ENCODE measurements around the gene WFIKKN1. TPM values are rescaled to one million over a fixed set of nuclear protein-coding genes. Genes with fewer than 3 reads are reported as not detected.

The WFIKKN1 gene
- total RNA-seq, 1 donor from 2014 or later = not detected

- TF ChIP-seq CTCF (IDR thresholded peaks at IDR 0.05; ENCODE audit: insufficient read depth, low read length, severe bottlenecking) = peak; percentile 90
- peaks cover 5% of the 10 kb centered on the region for H3K36me3 ChIP-seq (ENCODE audit: control insufficient read depth, insufficient read depth, low read length)
- H3K27me3 ChIP-seq (ENCODE audit: control insufficient read depth, insufficient read depth, low read length) = no peaks in the 10 kb centered on the region
- peak; percentile 95 for DNase-seq (ENCODE audit: low read depth)
- no peak for FAIRE-seq
- peak overlapping the region; percentile 27 for H3K4me3 ChIP-seq (ENCODE audit: low read depth, low read length)
Measured at GRCh38 chr16:592518-593306, 38.1 kb upstream of the WFIKKN1 start.

DNA sequence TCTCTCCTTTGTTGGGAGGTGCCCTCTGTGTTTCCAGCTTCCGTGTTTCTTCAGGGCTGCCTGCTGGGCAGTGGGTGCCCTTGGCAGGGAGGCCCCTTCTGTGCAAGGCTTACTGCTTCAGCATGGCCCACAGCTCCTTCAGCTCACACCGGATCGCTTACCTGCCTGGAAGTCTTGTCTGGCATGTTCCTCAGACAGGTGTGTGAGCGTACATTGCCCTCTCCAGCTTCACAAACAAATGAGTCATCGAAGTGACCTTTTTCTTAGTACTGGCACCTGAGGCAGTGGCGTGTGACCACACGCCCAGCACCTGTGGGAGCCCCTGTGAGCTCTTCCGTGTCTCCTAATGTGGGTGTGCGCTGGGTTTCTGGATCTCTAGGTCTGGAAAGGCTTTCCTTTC, 37.4 kb upstream of the WFIKKN1 start:
- no peak for TF ChIP-seq CTCF (IDR thresholded peaks at IDR 0.05; ENCODE audit: insufficient read depth, low read length, severe bottlenecking)
- peaks cover 5% of the 10 kb centered on the region for H3K36me3 ChIP-seq (ENCODE audit: control insufficient read depth, insufficient read depth, low read length)
- peak; percentile 90 for DNase-seq (ENCODE audit: low read depth)
- H3K27me3 ChIP-seq (ENCODE audit: control insufficient read depth, insufficient read depth, low read length) = no peaks in the 10 kb centered on the region
- FAIRE-seq = peak; percentile 75
- no peak overlapping the region for H3K4me3 ChIP-seq (ENCODE audit: low read depth, low read length)

DNA sequence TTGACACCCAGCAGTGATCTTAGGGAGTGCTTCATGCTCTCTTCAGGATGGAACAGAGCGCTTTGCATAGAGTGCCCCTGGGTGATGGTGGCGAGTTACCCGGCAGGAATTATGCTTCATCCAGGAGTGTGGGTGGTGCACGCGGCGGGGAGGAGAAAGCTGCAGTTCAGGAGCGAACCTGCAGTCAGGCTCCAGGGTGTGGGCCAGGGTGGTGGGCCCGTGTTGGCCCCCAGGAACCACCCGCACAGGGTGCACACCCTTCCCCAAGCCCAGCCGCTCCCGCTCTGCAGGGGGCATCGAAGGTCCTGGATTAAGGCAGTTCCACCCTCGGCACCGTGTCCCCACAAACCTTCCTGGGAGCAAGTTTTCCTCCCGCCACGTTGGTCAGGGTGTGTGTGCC, 37.0 kb upstream of the WFIKKN1 start:
- FAIRE-seq = no peak

GRCh38 chr16:595094-595528, 35.7 kb upstream of the WFIKKN1 start:
- Histone ChIP-seq H3K27me3 (ENCODE audit: control insufficient read depth, insufficient read depth, low read length) (no peaks in the 10 kb centered on the region), H3K36me3 (ENCODE audit: control insufficient read depth, insufficient read depth, low read length) (peaks cover 14% of the 10 kb centered on the region), H3K4me3 (ENCODE audit: low read depth, low read length) (no peak overlapping the region)
- FAIRE-seq (no peak), DNase-seq (ENCODE audit: low read depth) (no peak)
- TF ChIP-seq CTCF (IDR thresholded peaks at IDR 0.05; ENCODE audit: insufficient read depth, low read length, severe bottlenecking) = no peak

More for the DNA sequence above, 37.0 kb upstream of the WFIKKN1 start:
- no peak for DNase-seq (ENCODE audit: low read depth)
- no peak for TF ChIP-seq CTCF (IDR thresholded peaks at IDR 0.05; ENCODE audit: insufficient read depth, low read length, severe bottlenecking)
- no peak overlapping the region for H3K4me3 ChIP-seq (ENCODE audit: low read depth, low read length)
- H3K27me3 ChIP-seq (ENCODE audit: control insufficient read depth, insufficient read depth, low read length) = no peaks in the 10 kb centered on the region
- H3K36me3 ChIP-seq (ENCODE audit: control insufficient read depth, insufficient read depth, low read length) = peaks cover 7% of the 10 kb centered on the region

GRCh38 chr16:595942-596735, 34.6 kb upstream of the WFIKKN1 start:
- Histone ChIP-seq H3K27me3 (ENCODE audit: control insufficient read depth, insufficient read depth, low read length) (no peaks in the 10 kb centered on the region), H3K36me3 (ENCODE audit: control insufficient read depth, insufficient read depth, low read length) (peaks cover 14% of the 10 kb centered on the region), H3K4me3 (ENCODE audit: low read depth, low read length) (no peak overlapping the region)
- no peak for TF ChIP-seq CTCF (IDR thresholded peaks at IDR 0.05; ENCODE audit: insufficient read depth, low read length, severe bottlenecking)
- FAIRE-seq (peak; percentile 43), DNase-seq (ENCODE audit: low read depth) (peak; percentile 58)

Measured in bronchial epithelial cell (primary cell).